HTR-8/SVneo (cell line): ENCODE results near the gene ATF2.
"Not testable (repeated sequence)": the region's sequence is repeated elsewhere in the genome, so short reads cannot be mapped to it uniquely, and the experiment has no call there.

ENCODE experiments used
- DNase-seq: peaks from one replicate; pipeline ENCODE4 v3.0.0; 2011; ENCODE audit warnings: low spot score, mixed read lengths; ENCODE audit not compliant: insufficient read length
- FAIRE-seq: peaks from 2 replicates; lab custom pipeline; 2011; peaks lifted over from hg19 to GRCh38; lab: Jason Lieb, UNC

ATF2 gene

GRCh38 chr2:175107146-175107545 lies 60.9 kb downstream of the ATF2 start:
- FAIRE-seq (no peak), DNase-seq (no peak)

- DNase-seq: no peak
- no peak for FAIRE-seq
These were observed 64.8 kb downstream of the ATF2 start for GRCh38 chr2:175103191-175103590.

- DNase-seq (no peak), FAIRE-seq (no peak)
These were observed 66.5 kb downstream of the ATF2 start for GRCh38 chr2:175101514-175101913.

GRCh38 chr2:175097297-175097696 lies 70.7 kb downstream of the ATF2 start:
- no peak for FAIRE-seq
- peak; percentile 18 for DNase-seq

- not testable (repeated sequence) for DNase-seq, FAIRE-seq
These were observed 83.9 kb downstream of the ATF2 start for GRCh38 chr2:175084117-175084516.

GRCh38 chr2:175080479-175080878 lies 87.5 kb downstream of the ATF2 start:
- DNase-seq (no peak), FAIRE-seq (no peak)

GRCh38 chr2:175076272-175076671 lies 91.7 kb downstream of the ATF2 start:
- no peak for FAIRE-seq

GRCh38 chr2:175074478-175074877 lies 93.5 kb downstream of the ATF2 start:
- FAIRE-seq (no peak), DNase-seq (no peak)

More at GRCh38 chr2:175076272-175076671, 91.7 kb downstream of the ATF2 start:
- no peak for DNase-seq

GRCh38 chr2:175068534-175068933 lies 99.5 kb downstream of the ATF2 start:
- no peak for DNase-seq
- no peak for FAIRE-seq

GRCh38 chr2:175066411-175066810 lies 101.6 kb downstream of the ATF2 start:
- DNase-seq (no peak), FAIRE-seq (no peak)

- no peak for DNase-seq
- FAIRE-seq: no peak
These were observed 103.2 kb downstream of the ATF2 start for GRCh38 chr2:175064797-175065196.

GRCh38 chr2:175063741-175064140 lies 104.3 kb downstream of the ATF2 start:
- DNase-seq: no peak
- FAIRE-seq: no peak

- no peak for DNase-seq
- FAIRE-seq: peak; percentile 55
These were observed 105.0 kb downstream of the ATF2 start for GRCh38 chr2:175062787-175063585.

- FAIRE-seq (no peak), DNase-seq (no peak)
These were observed 110.8 kb downstream of the ATF2 start for GRCh38 chr2:175057078-175057685.

GRCh38 chr2:175055993-175056392 lies 112.0 kb downstream of the ATF2 start:
- DNase-seq (no peak), FAIRE-seq (no peak)

- FAIRE-seq (no peak), DNase-seq (no peak)
These were observed 113.7 kb downstream of the ATF2 start for GRCh38 chr2:175054340-175054739.

GRCh38 chr2:175049661-175050060 lies 118.3 kb downstream of the ATF2 start:
- DNase-seq (no peak), FAIRE-seq (no peak)

GRCh38 chr2:175048275-175048674 lies 119.7 kb downstream of the ATF2 start:
- FAIRE-seq: no peak
- no peak for DNase-seq

- FAIRE-seq (no peak), DNase-seq (no peak)
These were observed 128.5 kb downstream of the ATF2 start for GRCh38 chr2:175039490-175039889.

- FAIRE-seq: no peak
These were observed 129.0 kb downstream of the ATF2 start for GRCh38 chr2:175039031-175039430.

GRCh38 chr2:175037941-175038340 lies 130.1 kb downstream of the ATF2 start:
- DNase-seq (no peak), FAIRE-seq (no peak)

More at GRCh38 chr2:175039031-175039430, 129.0 kb downstream of the ATF2 start:
- no peak for DNase-seq

GRCh38 chr2:175036582-175037018 lies 131.4 kb downstream of the ATF2 start:
- DNase-seq (peak; percentile 35), FAIRE-seq (no peak)
